ENCODE results near the gene CD84. TPM values are rescaled to one million over a fixed set of nuclear protein-coding genes. Genes with fewer than 3 reads are reported as not detected.

CD84 gene
- total RNA-seq, 1 donor from 2014 or later: not detected

DNA sequence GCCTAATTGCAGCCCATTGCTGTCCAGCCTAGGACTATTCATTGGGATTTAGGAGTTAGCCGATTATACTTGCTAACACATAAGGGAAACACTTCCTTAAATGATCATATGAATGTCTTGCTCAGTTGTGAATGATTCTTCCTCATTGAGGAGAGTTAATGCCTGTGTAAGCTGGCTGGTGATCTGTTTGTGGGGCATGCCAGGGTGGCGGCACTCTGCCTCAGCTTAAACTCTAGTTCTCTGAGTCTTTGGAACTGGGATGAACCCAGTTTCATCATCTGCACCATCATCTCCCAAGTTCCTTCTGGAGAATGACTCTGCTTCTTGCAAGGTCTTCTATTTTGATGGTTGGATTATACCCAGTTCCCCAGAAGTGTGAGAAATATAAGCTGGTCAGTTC lies 32.4 kb downstream of the CD84 start:
- Mint-ChIP-seq H3K4me3 (no peak overlapping the region), H3K27me3 (peaks cover 4% of the 10 kb centered on the region), H3K4me1 (ENCODE audit: unreplicated experiment) (peaks cover 2% of the 10 kb centered on the region), H3K9me3 (no peaks in the 10 kb centered on the region), H3K27ac (no peak overlapping the region), H3K36me3 (no peaks in the 10 kb centered on the region)
- no peak for DNase-seq (ENCODE audit: extremely low spot score, unreplicated experiment)
- TF ChIP-seq, protein P1, sequence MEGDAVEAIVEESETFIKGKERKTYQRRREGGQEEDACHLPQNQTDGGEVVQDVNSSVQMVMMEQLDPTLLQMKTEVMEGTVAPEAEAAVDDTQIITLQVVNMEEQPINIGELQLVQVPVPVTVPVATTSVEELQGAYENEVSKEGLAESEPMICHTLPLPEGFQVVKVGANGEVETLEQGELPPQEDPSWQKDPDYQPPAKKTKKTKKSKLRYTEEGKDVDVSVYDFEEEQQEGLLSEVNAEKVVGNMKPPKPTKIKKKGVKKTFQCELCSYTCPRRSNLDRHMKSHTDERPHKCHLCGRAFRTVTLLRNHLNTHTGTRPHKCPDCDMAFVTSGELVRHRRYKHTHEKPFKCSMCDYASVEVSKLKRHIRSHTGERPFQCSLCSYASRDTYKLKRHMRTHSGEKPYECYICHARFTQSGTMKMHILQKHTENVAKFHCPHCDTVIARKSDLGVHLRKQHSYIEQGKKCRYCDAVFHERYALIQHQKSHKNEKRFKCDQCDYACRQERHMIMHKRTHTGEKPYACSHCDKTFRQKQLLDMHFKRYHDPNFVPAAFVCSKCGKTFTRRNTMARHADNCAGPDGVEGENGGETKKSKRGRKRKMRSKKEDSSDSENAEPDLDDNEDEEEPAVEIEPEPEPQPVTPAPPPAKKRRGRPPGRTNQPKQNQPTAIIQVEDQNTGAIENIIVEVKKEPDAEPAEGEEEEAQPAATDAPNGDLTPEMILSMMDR (conservative IDR thresholded peaks at IDR 0.05): no peak

DNA sequence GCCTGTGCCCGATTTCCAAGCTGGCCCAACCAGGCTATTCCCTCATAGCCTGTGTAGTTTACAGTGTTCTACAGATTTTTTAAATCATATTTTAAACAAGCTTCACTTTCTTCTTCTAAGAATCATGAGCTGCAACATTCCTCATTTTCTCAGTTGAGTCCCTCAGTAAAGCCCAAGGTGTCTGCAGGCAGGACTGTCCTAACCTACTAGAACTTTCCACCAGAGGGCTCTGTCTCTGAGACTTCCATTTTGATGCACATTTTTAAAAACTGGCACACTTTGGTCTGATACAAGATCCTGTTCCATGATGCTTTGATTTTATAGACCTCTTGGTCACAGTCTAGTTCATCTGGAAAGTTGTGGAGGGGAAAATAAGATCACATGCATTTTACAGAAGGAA lies 34.6 kb downstream of the CD84 start:
- no peak for DNase-seq (ENCODE audit: extremely low spot score, unreplicated experiment)
- H3K4me3 Mint-ChIP-seq: no peak overlapping the region

DNA sequence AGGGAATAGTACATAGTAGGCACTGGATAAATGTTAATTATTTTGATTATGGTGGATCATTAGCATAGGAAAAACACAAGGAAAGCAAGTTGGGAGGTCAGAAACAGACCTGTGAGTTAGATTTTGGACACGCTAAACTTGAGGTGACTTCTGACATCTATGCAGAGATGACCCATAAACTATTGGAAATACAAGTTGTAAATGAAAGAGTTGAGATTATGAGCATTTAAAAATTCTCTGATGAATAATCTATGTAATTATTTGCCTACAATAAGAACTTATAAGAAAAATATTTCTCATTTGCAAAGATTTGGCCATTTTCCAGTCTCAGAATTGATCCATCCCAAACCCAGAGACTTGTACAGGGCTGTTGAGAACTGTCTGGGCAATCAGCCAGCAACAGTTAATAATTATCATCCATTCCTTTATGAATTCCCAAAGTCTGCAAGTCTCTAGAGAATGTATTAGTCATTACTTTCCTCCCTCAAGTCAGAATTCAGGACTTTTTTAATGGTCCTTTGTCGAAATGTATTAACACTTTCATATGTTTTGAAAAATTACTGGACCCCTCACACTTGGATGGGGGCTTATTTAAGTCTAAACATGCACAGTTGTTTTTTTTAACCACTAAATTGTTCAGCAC lies 36.9 kb downstream of the CD84 start:
- no peaks in the 10 kb centered on the region for H3K36me3 Mint-ChIP-seq
- no peaks in the 10 kb centered on the region for H3K27me3 Mint-ChIP-seq
- H3K9me3 Mint-ChIP-seq: no peaks in the 10 kb centered on the region
- no peak for DNase-seq (ENCODE audit: extremely low spot score, unreplicated experiment)
- peaks cover 7% of the 10 kb centered on the region for H3K4me1 Mint-ChIP-seq (ENCODE audit: unreplicated experiment)
- H3K27ac Mint-ChIP-seq: no peak overlapping the region
- no peak overlapping the region for H3K4me3 Mint-ChIP-seq
- TF ChIP-seq, protein P1 (conservative IDR thresholded peaks at IDR 0.05): no peak

More for the DNA sequence above, 34.6 kb downstream of the CD84 start:
- peaks cover 4% of the 10 kb centered on the region for H3K27me3 Mint-ChIP-seq
- no peak overlapping the region for H3K27ac Mint-ChIP-seq
- H3K9me3 Mint-ChIP-seq: no peaks in the 10 kb centered on the region
- TF ChIP-seq, protein P1 (conservative IDR thresholded peaks at IDR 0.05): peak; percentile 60
- H3K4me1 Mint-ChIP-seq (ENCODE audit: unreplicated experiment): peaks cover 7% of the 10 kb centered on the region
- H3K36me3 Mint-ChIP-seq: no peaks in the 10 kb centered on the region

DNA sequence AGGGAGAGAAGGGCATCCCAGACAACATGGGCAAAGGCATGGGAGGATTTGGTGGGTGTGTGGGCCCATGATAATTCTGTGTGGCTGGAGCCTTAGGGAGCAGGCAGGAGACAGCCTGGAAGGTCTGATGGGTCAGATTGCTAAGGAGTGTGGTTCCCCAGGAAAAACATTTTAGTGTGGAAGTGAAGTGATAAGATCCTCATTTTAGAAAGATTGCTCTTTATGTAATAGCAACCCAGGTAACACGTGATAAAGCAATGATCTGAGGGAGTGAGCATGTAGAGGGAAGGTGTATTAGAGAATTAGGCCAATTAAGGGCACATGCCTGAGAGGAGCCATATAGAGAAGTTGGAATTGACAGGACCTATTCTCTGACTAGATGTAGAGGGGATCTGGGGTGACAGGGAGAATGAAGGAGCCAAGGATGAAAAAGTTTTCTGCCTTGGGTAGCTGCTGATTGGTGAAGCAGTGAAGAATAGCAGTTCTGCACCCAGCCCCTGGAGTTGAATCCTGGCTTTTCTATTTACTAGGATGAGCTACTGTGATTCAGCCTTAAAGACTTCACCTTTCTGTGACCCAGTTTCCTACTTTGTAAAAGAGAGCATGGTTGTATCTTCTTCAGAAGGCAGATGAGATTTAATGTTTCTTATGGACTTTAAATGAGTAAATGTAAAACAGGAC lies 37.5 kb downstream of the CD84 start:
- no peak for DNase-seq (ENCODE audit: extremely low spot score, unreplicated experiment)
- H3K9me3 Mint-ChIP-seq: no peaks in the 10 kb centered on the region
- no peaks in the 10 kb centered on the region for H3K27me3 Mint-ChIP-seq
- H3K27ac Mint-ChIP-seq: no peak overlapping the region
- H3K4me1 Mint-ChIP-seq (ENCODE audit: unreplicated experiment): peaks cover 7% of the 10 kb centered on the region
- no peak overlapping the region for H3K4me3 Mint-ChIP-seq
- no peaks in the 10 kb centered on the region for H3K36me3 Mint-ChIP-seq
- TF ChIP-seq, protein P1 (conservative IDR thresholded peaks at IDR 0.05): no peak

DNA sequence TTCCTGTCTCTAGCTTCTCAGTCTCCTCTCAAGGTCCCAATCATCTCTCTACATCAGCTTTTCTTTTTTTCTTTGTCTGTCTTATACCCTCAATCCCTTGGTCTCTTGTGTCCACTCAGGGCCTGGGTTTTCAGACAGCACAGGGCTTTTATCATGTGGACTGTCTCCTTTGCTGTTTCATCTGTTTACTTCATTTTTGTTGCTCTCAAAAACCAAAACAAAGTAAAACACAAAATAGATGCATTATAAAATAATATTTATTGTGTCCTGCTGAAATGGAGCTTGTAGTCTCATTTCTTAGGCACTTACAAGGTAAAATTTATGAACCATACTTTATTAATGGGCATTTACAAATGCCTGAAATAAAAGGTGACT lies 38.5 kb downstream of the CD84 start:
- no peak for DNase-seq (ENCODE audit: extremely low spot score, unreplicated experiment)
- H3K27ac Mint-ChIP-seq: no peak overlapping the region
- H3K9me3 Mint-ChIP-seq: no peaks in the 10 kb centered on the region
- no peaks in the 10 kb centered on the region for H3K36me3 Mint-ChIP-seq
- no peaks in the 10 kb centered on the region for H3K27me3 Mint-ChIP-seq
- H3K4me1 Mint-ChIP-seq (ENCODE audit: unreplicated experiment): peaks cover 7% of the 10 kb centered on the region
- H3K4me3 Mint-ChIP-seq: no peak overlapping the region
- TF ChIP-seq, protein P1 (conservative IDR thresholded peaks at IDR 0.05): no peak
